Keratinocyte (primary cell): ENCODE measurements around the gene SCAF4. TPM values are rescaled to one million over a fixed set of nuclear protein-coding genes. Genes with fewer than 3 reads are reported as not detected.

Experiments
- DNase-seq: peaks from one replicate; pipeline ENCODE4 v3.0.0-alpha.2; 2011; ENCODE audit warnings: low read depth, missing footprints, low spot score
- FAIRE-seq: peaks from 2 replicates; lab custom pipeline; 2011; peaks lifted over from hg19 to GRCh38; lab: Jason Lieb, UNC
- H2AFZ ChIP-seq: 2 replicates; pipeline ENCODE4 v1.6.0; 2012; ENCODE audit warnings: low read length, control low read depth, inconsistent platforms; ENCODE audit not compliant: control insufficient read depth
- H3K27ac ChIP-seq: 2 replicates; pipeline ENCODE4 v1.5.1; 2011; ENCODE audit warnings: low read length; ENCODE audit not compliant: control insufficient read depth, insufficient read depth
- H3K27me3 ChIP-seq: 3 replicates; pipeline ENCODE4 v1.6.0; 2011; ENCODE audit warnings: low read length; ENCODE audit not compliant: control insufficient read depth, insufficient read depth; ENCODE audit errors: extremely low read depth
- H3K36me3 ChIP-seq, 2 experiments: 2 replicates in 1 of 2; 3 replicates in 1 of 2; pipeline ENCODE4 v1.5.1; 2011; ENCODE audit warnings: low read length in 2 of 2, mild to moderate bottlenecking in 1 of 2; ENCODE audit not compliant: control insufficient read depth in 2 of 2, insufficient read depth in 2 of 2; ENCODE audit errors: extremely low read depth in 1 of 2
- H3K4me1 ChIP-seq: 3 replicates; pipeline ENCODE4 v1.5.1; 2011; ENCODE audit warnings: low read length; ENCODE audit not compliant: control insufficient read depth, insufficient read depth; ENCODE audit errors: extremely low read depth
- H3K4me2 ChIP-seq: 3 replicates; pipeline ENCODE4 v1.6.0; 2011; ENCODE audit warnings: low read depth, low read length; ENCODE audit not compliant: control insufficient read depth, insufficient read depth; ENCODE audit errors: extremely low read depth
- H3K4me3 ChIP-seq, 3 experiments: fragments of 200-600 bp in 1 of 3; sonication (generic) in 1 of 3; 2 replicates in 2 of 3; 3 replicates in 1 of 3; pipeline ENCODE4 v1.5.1; 2011 to 2016; ENCODE audit warnings: low read length in 3 of 3, mild to moderate bottlenecking in 3 of 3, control low read depth in 2 of 3, inconsistent platforms in 1 of 3, low read depth in 1 of 3, mixed read lengths in 1 of 3, mixed run types in 1 of 3, moderate library complexity in 1 of 3; ENCODE audit not compliant: control insufficient read depth in 2 of 3, insufficient read depth in 2 of 3; ENCODE audit errors: extremely low read depth in 1 of 3
- H3K79me2 ChIP-seq: 2 replicates; pipeline ENCODE4 v1.6.0; 2012; ENCODE audit warnings: low read length; ENCODE audit not compliant: control insufficient read depth, insufficient read depth
- H3K9ac ChIP-seq: 3 replicates; pipeline ENCODE4 v1.6.0; 2011; ENCODE audit warnings: low read length; ENCODE audit not compliant: control insufficient read depth, insufficient read depth; ENCODE audit errors: extremely low read depth
- H3K9me1 ChIP-seq: 3 replicates; pipeline ENCODE4 v1.6.0; 2011; ENCODE audit warnings: low read length; ENCODE audit not compliant: control insufficient read depth, insufficient read depth; ENCODE audit errors: extremely low read depth
- H3K9me3 ChIP-seq: 2 replicates; pipeline ENCODE4 v1.5.1; 2012; ENCODE audit warnings: low read depth, low read length; ENCODE audit not compliant: control insufficient read depth
- H4K20me1 ChIP-seq: 3 replicates; pipeline ENCODE4 v1.6.0; 2011; ENCODE audit warnings: low read length; ENCODE audit not compliant: control insufficient read depth, insufficient read depth; ENCODE audit errors: extremely low read depth
- CTCF ChIP-seq, 3 experiments: IDR thresholded peaks in 1 of 3; conservative IDR thresholded peaks in 1 of 3; optimal IDR thresholded peaks in 1 of 3; 2 replicates in 2 of 3; 3 replicates in 1 of 3; pipeline versions ENCODE3 to v1.5.1; 2011; ENCODE audit warnings: low read length in 3 of 3, mild to moderate bottlenecking in 3 of 3, moderate library complexity in 2 of 3, control low read depth in 1 of 3, inconsistent platforms in 1 of 3; ENCODE audit not compliant: insufficient read depth in 2 of 3; ENCODE audit errors: extremely low read depth in 1 of 3
- EZH2 ChIP-seq: IDR thresholded peaks from one replicate; pipeline ENCODE4 v1.6.1; 2012; ENCODE audit warnings: inconsistent platforms, mild to moderate bottlenecking, low read length, moderate library complexity
- dilution Hi-C: fragments of 300-500 bp; cut with MboI; formaldehyde crosslinking; loops from one replicate; pipeline ENCODE4 v1.7.0; 2020; ENCODE audit warnings: low sequenced_read_pairs; ENCODE audit not compliant: extremely low pct_ligation_motif_present
- polyA plus RNA-seq, 5 experiments: library from polyadenylated mRNA; depleted of rRNA in 3 of 5; stranded (reverse) in 3 of 5; stranded (forward) in 1 of 5; unstranded in 1 of 5; fragments of >200 nt; gene quantifications; 1 replicate in 1 of 5; 2 replicates in 3 of 5; 3 replicates in 1 of 5; pipeline versions ENCODE4 v1.2.1 to v1.2.3, GENCODE V29; 2011 to 2012; ENCODE audit warnings: missing spikeins in 2 of 5, low read depth in 1 of 5, low replicate concordance in 1 of 5

The SCAF4 gene
- polyA plus RNA-seq, 1 donor (not counting 4 experiments of a cell fraction or from before 2014, with no cell fraction given), result 7.5 TPM

DNA sequence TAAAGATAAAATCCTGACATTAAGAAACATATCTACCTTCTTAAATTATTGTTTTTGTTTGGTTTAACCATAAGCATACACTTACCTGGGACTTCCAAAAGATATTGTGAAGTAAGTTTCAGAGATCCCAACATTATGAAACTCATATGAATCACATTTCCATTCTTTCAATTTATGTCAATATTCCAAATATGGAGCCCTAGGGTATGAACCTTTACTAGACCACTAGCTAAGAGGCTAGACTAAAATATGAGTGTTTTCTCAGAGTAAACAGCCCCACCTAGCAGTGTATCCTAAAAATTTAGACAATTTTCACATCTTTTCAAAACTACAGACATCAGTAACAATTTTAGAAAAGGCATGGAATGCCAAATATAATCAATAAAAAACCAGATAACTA is 24.4 kb downstream of the SCAF4 start:
- H2AFZ ChIP-seq, result no peak overlapping the region
- H3K4me1 ChIP-seq, result no peaks in the 10 kb centered on the region
- TF ChIP-seq EZH2 (no peak), CTCF (optimal IDR thresholded peaks at IDR 0.05 in 1 of 3, IDR thresholded peaks at IDR 0.05 in 1 of 3, conservative IDR thresholded peaks at IDR 0.05 in 1 of 3; ENCODE audit: extremely low read depth in 1 of 3, insufficient read depth in 2 of 3, low read length in 3 of 3) (no peak)
- dilution Hi-C loops, result no loop called here
- no peaks in the 10 kb centered on the region for H3K27me3 ChIP-seq
- H3K9me3 ChIP-seq, result no peaks in the 10 kb centered on the region
- no peak for FAIRE-seq
- no peak overlapping the region for H3K4me3 ChIP-seq
- no peaks in the 10 kb centered on the region for H3K9me1 ChIP-seq
- peaks cover 10% of the 10 kb centered on the region for H4K20me1 ChIP-seq
- no peak overlapping the region for H3K27ac ChIP-seq
- no peak overlapping the region for H3K4me2 ChIP-seq
- no peak for DNase-seq
- peaks cover 74% of the 10 kb centered on the region for H3K79me2 ChIP-seq
- no peak overlapping the region for H3K9ac ChIP-seq
- peaks cover 0 to 4% of the 10 kb centered on the region in 2 experiments for H3K36me3 ChIP-seq

DNA sequence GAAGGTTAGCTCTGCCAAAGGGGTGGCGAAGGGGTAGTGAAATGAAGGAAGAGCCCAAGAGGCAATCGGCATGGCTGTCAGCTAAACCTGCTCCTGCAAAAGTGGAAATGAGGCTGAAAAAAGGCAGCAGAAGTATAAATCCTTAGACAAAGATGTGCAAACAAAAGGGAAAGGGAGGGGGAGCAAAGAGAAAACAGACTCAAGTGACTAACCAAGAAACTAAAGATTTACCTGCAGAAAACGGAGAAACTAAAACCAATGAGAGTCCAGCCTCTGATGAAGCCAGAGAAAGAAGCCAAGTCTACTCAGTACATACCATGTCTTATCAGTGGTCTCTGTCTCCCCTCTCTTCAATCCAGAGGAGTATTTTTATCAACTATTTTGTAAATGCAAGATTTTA is 25.4 kb downstream of the SCAF4 start:
- peaks cover 6% of the 10 kb centered on the region for H4K20me1 ChIP-seq

More for the DNA sequence above, 25.4 kb downstream of the SCAF4 start:
- H3K27ac ChIP-seq, result no peak overlapping the region
- DNase-seq, result no peak
- no peak for FAIRE-seq
- no peak overlapping the region for H3K4me2 ChIP-seq
- no peak overlapping the region for H3K4me3 ChIP-seq
- no peak overlapping the region for H2AFZ ChIP-seq
- H3K36me3 ChIP-seq, result peaks cover 0 to 8% of the 10 kb centered on the region in 2 experiments
- no peak for TF ChIP-seq EZH2
- TF ChIP-seq CTCF (optimal IDR thresholded peaks at IDR 0.05 in 1 of 3, IDR thresholded peaks at IDR 0.05 in 1 of 3, conservative IDR thresholded peaks at IDR 0.05 in 1 of 3; ENCODE audit: extremely low read depth in 1 of 3, insufficient read depth in 2 of 3, low read length in 3 of 3), result no peak
- no peaks in the 10 kb centered on the region for H3K4me1 ChIP-seq
- no peaks in the 10 kb centered on the region for H3K9me3 ChIP-seq
- dilution Hi-C loops, result no loop called here
- no peaks in the 10 kb centered on the region for H3K9me1 ChIP-seq
- peaks cover 65% of the 10 kb centered on the region for H3K79me2 ChIP-seq
- no peak overlapping the region for H3K9ac ChIP-seq
- H3K27me3 ChIP-seq, result no peaks in the 10 kb centered on the region
